ENCODE measurements around the gene RNU6-1.

DNA sequence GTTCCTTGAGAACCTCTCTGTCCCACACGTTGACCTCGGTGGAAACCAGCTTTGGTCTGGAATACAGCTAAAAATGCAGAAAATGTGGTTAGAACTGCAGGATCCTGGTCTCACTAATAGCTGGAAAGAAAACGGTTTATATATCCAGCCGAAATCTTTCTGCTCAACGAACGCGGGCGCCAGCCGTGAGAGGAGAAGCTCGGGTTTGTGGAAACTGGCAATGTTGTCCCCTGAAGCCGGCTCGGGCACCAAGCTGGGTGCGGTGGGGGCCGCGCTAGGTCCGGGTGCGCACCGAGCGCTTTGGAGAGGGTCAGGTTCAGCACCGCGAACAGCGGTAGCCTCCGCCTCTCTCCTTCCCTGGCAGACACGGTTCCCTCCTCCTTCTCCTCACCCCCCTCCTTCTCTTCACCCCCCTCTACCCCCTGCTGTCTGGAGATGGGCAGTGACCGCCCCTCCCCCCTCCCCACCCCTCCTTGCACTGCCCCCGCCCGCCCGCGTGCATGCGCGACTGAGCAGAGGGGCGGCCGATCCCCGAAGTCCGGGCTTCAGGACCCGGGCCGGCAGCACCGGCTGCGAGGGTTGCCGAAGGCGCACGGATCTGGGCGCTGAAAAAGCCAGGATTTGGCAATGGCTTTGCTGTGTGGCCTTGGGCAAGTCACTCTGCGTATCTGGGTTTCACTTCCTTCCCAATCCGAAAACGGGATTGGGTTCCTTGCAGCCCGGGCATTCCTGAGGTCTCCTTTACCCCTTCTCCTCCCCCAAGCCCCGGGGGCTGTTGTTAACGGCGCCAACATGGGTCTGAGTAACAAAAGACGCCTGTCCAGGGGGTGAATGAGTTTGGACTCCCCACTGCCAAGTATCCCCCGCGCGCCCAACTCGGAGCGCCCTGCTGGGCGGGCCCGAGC is 14.6 kb downstream of the RNU6-1 start, which contains the start of gene SKOR1:
- TF ChIP-seq ZNF292 (tag by site-specific recombination; IDR thresholded peaks at IDR 0.05; ENCODE audit: borderline replicate concordance, low read depth) (no peak), WT1 (tag by site-specific recombination; IDR thresholded peaks at IDR 0.05) (no peak)
- TF ChIP-seq, protein P1, sequence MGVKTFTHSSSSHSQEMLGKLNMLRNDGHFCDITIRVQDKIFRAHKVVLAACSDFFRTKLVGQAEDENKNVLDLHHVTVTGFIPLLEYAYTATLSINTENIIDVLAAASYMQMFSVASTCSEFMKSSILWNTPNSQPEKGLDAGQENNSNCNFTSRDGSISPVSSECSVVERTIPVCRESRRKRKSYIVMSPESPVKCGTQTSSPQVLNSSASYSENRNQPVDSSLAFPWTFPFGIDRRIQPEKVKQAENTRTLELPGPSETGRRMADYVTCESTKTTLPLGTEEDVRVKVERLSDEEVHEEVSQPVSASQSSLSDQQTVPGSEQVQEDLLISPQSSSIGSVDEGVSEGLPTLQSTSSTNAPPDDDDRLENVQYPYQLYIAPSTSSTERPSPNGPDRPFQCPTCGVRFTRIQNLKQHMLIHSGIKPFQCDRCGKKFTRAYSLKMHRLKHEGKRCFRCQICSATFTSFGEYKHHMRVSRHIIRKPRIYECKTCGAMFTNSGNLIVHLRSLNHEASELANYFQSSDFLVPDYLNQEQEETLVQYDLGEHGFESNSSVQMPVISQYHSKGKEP (tag by site-specific recombination; IDR thresholded peaks at IDR 0.05), result no peak
- TF ChIP-seq, protein P2, sequence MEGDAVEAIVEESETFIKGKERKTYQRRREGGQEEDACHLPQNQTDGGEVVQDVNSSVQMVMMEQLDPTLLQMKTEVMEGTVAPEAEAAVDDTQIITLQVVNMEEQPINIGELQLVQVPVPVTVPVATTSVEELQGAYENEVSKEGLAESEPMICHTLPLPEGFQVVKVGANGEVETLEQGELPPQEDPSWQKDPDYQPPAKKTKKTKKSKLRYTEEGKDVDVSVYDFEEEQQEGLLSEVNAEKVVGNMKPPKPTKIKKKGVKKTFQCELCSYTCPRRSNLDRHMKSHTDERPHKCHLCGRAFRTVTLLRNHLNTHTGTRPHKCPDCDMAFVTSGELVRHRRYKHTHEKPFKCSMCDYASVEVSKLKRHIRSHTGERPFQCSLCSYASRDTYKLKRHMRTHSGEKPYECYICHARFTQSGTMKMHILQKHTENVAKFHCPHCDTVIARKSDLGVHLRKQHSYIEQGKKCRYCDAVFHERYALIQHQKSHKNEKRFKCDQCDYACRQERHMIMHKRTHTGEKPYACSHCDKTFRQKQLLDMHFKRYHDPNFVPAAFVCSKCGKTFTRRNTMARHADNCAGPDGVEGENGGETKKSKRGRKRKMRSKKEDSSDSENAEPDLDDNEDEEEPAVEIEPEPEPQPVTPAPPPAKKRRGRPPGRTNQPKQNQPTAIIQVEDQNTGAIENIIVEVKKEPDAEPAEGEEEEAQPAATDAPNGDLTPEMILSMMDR (tag by site-specific recombination; IDR thresholded peaks at IDR 0.05), result no peak

All from HEK293 (cell line).